ENCODE data around the gene TBC1D23.
"Not testable (repeated sequence)": the region's sequence is repeated elsewhere in the genome, so short reads cannot be mapped to it uniquely, and the experiment has no call there.

TBC1D23 gene

DNA sequence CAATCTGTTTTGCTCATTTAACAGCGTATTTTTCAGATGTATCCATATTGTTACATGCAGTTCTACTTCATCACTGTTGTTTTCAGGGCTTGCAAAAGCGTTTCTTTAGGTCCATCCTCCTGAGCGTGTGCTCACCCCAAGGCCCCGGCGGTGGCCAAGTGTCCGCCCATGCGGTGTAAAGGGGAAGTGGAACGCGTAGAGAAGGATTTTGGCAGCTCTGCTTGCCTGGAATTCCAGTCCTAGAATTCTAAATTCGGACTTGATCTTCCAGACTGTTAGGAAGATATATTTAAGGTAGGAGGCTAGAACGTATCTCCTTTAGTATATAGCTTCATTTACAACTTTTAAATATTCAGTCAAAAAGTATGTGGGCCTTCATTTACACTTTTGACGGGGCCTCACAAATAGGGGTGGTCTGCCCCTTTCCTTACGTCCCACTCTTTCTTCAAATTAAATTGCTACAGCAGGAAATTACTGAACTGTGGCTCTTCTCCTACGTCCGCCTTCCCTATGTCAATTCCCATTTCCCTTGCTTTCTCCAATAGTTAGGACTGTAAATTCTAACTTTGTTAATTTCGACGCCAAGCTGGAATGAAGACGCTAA, 609 bp upstream of the TBC1D23 start:
- DNase-seq, result no peak

DNA sequence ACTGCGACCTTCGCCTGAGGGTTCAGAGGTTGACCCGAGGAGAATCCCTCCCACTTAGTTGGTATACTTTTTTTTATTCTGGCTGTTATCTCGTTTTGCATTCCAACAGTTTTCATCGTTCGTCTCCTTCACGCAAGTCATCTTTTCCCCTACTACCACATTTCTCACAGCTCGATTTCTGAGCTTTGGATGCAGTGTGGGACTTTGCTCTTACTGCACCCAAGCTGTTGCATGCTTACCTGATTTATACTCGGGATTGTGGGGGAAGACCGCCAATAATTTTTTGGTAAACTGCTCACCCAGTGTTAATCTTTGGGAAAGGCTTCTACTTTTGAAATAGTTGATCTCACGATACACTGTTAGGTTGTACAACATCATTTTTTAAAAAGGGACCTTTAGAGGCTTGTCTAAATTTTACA, 702 bp downstream of the TBC1D23 start:
- no peak for DNase-seq

DNA sequence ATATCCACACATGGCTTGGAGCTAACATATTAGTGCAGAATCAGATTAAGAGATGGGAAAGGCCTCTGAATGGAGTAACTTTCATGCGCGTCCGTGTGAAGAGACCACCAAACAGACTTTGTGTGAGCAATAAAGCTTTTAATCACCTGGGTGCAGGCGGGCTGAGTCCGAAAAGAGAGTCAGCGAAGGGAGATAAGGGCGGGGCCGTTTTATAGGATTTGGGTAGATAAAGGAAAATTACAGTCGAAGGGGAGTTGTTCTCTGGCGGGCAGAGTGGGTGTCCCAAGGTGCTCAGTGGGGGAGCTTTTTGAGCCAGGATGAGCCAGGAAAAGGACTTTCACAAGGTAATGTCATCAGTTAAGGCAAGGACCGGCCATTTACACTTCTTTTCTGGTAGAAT, 2.1 kb downstream of the TBC1D23 start:
- not testable (repeated sequence) for DNase-seq

DNA sequence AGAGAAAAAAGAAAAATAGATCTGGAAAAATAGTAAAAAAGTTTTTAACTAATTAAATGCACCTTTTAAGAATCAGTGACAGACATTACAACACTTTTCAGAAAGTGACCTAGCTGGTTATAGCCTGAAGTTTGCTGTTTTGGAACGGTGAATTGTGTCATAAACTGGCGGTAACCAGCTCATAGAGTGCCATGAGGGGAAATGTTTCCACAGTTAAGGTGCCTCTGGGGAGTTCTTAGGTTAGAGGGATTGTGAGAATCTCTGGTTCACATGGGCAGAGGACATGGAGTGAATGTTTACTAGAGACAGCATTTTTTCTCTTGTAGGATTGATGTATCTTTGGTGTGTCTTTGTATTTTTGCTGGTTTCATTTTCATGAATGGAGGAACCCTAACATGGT, 2.8 kb downstream of the TBC1D23 start:
- no peak for DNase-seq

DNA sequence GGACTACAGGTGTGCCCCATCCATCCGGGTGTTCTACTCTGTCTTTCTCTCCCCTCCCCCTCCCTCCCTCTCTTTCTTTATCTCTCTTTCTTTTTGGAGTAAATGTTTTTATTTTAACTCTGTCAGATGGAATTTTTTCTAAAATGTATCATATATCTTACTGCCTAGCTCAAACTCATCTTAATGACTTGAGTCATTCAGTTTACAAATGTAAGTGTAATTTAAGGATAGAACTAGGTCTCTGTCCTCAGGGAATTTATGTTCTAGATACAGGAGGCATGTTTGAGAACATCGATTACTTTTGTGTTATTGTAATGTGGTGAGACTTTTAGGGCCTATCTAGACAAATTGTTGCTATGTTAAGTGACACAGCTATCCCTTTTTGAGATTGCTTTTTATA, 3.5 kb downstream of the TBC1D23 start:
- DNase-seq, result no peak

DNA sequence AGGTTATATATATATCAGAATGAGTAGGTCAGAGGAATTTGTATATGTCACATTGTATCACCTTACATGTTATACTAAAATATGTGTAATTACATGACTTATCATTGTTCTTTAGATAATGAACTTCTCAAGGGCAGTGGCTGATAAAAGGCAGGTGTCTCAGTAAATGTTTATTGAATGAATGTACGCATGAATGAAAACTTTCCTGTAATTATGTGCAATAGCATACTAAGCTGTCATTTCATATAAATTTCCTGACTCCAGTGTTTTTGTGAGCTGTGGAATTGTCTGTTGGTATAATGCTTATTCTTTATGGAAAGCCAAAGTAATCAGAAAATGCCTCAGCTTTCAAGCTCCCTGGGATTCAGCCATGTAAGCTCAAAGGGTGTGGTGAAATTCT, 4.2 kb downstream of the TBC1D23 start:
- no peak for DNase-seq

DNA sequence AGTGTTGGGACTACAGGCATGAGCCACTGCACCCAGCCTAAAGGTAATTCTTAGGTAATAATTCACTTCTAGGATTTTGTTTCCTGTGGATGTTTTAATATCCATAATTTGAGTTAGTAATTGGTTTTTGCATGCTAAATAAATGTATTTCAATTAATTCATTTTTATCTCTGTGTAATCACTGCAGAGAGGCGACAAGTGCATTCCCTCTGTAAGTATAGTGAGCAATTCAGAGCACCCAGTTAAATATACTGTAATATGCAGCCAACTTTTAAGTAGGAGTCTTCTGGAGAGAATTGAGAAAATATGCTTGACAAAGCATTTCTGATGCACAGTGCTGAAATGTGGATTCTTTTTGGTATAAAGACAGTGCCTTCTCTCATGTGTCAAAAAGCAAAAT, 5.7 kb downstream of the TBC1D23 start:
- no peak for DNase-seq

DNA sequence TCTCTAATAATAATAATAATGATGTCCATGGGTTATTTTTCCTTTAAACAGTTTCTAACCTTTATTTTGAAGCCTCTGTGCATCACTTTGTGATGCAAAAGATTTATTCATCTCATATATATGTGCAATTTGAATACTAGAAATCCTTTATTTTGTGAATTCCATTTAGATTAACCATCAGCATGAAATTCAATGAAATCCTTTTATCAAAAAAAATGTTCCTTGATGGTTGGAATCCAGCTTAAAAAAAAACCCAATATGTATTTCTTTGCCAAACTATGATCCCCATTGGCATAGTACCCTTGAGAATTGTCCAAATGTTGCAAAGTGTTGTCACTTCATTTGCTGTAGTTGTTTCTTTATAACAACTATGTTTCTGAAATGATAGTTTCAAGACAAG, 7.4 kb downstream of the TBC1D23 start:
- no peak for DNase-seq

DNA sequence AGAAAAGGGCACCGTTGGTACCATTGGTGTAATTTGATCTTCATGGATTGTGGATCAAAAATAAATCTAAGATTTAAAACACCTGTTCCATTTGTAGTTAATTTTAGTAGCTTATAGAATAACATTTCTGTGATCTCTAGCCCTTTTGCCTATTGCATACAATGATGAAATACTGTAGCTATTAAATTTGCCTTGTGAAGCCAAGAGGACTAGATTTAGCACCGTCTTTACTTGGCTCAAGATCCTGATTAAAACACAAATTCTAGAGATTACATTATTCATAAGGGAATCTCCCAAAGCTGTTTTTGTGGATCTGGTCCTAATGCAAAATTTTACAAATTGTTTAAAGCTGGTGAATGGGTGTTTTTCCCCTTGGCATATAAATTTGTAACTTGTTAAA, 8.2 kb downstream of the TBC1D23 start:
- no peak for DNase-seq

DNA sequence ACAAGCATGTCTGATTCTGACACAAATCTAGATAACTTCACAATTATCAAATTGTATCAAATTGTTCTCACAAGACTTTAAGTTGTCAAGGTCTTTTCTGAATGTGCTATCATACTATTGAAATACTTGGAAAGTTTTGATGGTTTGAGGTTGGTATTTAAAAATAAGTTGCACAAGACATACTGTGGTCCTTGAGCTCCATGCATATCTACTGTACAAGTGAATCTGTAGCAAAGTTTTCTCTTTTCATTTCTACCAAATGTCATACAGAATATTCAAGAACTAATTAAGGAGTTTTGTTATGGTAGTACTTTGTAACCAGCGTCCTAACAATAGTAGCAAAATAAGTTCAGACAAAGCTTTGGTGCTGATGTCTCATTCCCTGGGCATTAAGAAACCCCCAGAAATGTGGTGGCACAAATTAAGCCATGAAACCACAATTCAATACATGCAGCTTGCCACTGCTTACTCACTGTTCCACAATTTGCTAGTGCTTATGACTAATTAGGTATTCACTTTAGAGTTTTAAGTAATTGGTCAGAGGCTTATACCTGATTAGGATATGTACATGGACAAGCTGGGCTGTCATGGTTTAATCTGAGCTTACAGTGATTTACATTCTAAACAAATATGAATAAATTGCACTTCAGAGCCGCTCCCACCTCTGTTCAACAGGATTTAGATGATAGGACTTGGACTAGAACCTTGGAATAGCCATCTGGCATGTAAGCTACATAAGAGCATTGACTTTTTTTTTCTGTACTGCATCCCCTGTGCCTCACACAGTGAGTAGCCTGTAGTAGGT, 8.8 kb downstream of the TBC1D23 start:
- DNase-seq, result no peak

DNA sequence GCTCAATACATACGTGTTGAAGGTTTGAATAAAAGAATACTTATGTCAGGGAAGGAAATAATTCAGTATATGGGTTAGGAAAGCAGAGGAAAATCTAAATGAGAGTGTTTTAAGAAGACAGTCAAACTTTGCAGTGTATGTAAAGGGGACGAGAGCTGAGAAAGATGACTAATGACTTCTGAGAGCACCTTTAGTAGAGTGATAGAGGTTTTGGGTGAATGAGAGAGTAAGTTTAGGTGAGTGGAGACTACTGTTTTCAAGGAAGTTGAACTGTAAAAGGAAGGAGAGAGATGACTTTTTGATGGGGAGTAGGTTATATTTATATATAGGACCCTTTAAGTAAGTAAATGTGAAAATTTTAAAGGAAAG, 9.4 kb downstream of the TBC1D23 start:
- DNase-seq, result no peak

DNA sequence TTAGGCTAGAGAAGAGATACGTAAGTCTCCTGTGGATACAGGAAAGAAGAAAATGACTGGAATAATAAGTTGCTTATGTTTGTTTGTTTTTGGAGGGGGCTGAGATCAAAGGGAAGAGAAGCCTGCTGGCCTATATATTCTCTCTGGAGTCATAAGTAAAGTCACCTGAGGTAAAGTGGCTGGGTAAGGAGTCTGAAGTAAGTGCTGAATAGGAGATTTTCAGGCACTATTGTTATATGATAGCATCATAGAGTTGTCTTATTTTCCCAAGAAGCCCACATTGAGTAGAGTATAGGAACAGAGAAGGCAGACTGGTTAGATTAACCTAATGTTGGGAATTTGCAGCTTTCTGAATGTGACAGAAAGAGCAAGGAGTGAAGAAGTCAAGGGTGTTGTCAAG, 10.7 kb downstream of the TBC1D23 start:
- DNase-seq, result no peak

DNA sequence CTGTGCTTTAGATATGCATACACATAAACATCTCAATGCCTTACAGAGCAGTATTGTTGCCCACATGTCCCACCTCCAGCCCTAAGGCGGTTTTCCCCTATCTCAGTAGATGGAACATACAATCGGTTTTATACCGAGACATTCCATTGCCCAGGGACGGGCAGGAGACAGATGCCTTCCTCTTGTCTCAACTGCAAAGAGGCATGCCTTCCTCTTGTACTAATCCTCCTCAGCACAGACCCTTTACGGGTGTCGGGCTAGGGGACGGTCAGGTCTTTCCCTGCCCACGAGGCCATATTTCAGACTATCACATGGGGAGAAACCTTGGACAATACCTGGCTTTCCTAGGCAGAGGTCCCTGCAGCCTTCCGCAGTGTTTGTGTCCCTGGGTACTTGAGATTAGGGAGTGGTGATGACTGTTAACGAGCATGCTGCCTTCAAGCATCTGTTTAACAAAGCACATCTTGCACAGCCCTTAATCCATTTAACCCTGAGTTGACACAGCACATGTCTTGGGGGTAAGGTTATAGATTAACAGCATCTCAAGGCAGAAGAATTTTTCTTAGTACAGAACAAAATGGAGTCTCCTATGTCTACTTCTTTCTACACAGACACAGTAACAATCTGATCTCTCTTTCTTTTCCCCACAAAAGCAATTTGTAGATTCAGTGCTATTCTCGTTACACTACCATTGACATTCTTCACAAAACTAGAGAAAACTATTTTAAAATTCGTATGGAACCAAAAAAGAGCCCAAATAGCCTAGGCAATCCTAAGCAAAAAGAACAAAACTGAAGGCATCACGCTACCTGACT, 12.2 kb downstream of the TBC1D23 start:
- not testable (repeated sequence) for DNase-seq

DNA sequence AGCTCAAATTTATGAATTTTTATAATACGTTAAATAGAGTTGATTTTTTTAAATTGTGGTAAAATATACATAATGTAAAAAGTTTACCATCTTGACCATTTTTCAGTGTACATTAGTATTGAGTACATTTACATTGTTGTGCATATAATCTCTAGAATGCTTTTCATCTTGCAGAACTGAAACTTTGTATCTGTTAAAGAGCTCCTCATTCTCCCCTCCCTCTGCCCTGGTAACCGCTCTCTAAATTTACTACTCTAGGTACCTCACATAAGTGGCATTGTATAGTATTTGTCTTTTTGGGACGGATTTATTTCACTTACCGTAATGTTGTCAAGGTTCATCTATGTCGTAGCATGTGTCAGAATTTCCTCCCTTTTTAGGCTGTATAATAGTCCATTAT, 13.6 kb downstream of the TBC1D23 start:
- DNase-seq, result no peak

DNA sequence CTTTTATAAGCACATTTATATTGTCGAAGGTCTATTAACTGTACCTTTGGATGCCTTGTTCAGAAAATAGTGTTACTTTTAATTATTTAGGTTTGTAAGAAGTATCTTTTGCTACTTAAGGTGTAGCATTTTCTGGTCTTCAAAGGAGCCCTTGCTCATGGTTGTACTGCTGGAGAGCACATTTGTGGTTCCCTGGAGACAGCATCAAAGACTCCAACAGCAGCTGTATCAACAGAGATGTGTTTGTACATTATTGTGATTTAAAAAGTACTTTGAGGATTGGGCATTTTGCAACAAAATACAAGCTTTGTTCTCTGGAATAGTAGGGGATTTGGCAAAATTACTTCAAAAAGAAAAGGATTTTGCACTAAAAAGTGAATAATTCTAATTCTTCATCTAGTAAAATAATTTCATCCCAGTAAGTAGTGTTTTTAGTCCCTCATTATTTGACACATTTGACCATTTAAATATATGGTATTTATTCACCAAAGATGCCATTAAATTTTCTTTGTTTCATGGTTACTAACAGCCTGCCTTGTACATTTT, 16.5 kb downstream of the TBC1D23 start:
- no peak for DNase-seq

DNA sequence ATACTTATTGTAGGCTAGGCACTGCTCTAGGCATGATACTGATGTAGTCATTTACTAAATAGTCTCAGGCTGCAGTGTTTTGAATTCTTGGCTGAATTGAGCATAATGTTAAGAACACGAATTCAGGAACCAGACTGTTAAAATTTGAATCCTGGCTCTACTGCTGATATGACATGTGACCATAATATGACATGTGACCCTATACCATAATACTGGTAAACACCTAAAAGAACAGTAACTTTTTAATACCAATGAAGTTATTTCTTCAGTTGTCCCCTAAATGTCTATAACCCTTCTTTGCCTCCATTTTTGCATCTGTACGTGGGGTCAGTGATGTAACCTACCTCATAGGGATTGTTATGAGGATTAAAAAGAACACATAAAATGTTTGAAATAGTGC, 18.1 kb downstream of the TBC1D23 start:
- no peak for DNase-seq

DNA sequence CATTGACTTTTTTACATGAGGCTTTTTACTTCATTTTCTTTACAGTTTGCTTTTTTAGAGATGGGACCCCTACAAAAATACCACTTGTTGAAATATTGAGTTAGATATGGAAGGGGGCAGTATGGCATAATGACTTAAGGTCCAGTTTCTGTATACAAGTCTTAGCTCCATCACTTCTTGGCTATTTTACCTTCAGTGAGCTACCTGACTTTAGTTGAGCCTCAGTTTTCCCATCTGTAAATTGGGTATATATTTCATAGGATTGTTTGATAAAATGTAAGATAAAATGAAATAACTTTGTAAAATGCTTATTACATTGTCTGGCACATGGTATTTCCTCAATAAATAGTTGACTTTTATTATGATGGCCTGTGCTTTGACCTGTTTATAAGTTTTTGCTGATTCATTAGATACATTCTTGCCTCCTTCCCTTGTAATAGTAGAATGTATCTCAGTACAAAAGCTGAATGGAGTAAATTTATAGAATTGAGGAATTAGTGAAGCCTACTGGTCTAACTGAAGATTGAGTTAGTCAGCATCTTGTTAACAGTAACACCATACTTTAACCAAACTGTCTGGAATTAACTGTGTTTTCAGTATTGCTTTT, 27.6 kb downstream of the TBC1D23 start:
- no peak for DNase-seq

DNA sequence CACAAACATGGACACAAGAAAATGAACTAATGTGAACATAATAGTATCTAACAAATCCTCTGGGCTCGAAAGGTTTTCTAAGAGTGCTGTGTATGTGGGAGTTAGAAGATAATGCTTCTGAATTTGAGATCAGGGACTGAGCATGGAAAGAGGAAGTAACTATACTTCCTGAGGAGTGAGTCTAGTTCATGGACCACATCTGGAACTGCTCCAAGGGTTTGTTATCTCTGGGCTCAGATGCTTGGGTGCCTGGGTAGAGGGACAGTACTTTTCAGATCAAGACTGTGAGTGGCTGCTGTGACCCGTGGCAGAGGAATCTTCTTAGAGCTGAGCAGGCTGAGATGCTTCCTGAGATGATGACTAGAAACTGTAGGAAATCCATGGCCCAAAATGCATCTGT, 28.5 kb downstream of the TBC1D23 start:
- DNase-seq, result no peak

DNA sequence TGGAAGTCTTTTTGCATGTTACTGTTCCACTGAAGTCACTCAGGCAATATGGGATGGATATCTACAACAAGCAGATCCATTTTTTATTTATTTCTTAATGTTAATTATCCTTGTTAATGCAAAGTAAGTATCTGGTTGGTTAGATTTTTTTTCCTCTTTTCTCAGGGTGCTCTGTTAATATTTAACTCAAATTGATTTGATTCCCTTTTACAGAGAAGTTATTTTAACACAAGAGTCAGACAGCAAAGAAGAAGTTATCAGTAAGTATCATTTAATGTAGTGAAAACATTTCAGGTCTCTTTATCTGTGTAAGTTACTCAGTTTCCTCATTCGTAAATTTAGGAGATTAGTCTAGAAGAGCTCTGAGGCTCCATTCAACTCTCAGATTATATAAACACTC, 34.3 kb downstream of the TBC1D23 start:
- DNase-seq, result no peak

DNA sequence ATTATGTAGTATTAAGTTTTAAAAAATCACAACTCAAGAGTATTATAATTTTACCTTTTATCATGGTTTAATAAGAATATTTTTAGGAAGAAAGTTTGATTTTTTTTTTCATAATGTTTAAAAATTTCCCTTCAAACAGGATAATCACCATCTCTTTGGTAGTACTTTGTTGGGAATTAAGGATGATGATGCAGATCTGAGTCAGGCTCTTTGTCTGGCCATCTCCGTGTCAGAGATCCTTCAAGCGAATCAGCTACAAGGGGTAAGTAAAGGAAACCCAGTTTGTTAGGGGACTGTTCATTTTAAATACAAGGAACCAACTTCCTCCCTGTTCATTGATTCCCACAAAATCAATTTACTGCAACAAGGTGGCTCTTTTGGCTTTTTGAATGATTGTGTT, 37.0 kb downstream of the TBC1D23 start:
- DNase-seq, result no peak

DNA sequence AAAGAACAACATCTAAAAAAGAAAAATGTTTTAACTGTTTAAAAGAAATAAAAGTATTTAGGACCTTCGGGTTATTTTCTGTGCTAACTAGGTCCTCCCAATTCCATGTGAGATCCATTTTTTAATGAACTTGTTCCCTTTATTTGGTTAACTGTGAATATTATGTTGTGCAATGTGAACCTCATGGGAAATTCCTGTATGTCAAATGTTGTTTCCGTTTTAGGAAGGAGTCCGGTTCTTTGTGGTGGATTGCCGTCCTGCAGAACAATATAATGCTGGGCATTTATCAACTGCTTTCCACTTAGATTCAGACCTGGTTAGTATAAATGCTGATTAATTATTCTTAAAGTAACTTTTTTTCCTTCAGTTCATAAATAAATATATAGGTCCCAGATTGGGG, 38.2 kb downstream of the TBC1D23 start:
- DNase-seq, result no peak

DNA sequence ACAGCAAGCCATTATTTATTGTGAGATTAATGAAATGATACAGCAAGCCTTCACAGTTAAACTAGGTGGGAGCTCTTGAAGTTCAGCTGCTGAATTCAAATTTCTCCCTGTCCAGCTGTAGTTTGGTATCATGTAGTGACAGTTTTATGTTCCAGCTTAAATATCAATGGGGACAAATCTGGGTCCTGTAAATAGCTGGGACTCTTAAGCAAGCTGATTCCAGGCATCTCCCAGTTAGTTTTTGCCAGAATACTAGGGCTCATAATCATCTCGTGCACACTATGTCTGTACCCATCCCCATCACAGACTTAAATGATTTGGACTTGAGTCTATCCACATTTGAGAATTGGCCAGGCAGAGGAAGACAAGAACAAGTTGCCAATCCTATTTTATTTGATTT, 45.9 kb downstream of the TBC1D23 start:
- DNase-seq, result no peak

DNA sequence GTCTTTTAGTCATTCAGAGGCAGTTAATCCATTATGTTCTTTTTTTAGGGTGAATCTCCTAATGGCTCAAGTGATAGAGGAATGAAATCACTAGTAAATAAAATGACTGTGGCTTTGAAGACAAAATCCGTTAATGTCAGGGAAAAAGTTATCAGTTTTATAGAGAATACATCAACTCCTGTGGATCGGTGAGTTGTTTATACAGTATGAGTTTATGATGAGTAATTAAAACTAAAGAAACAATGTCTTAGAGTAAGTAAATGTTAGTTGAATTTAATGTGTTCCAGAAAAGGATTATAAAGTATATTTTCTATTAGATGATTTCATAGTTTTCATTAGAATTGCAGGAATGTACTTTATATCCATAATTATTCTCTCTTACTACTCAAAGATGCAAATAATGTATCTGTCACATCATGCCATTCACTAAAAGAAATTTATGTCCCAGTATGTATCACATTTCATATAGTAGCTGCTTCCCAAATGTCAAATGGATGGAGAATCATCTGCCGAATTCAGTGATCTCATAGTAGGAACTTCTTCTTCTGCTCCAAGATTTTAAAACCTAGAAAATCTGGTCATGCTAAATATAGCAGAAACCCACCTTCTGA, 49.7 kb downstream of the TBC1D23 start:
- DNase-seq, result no peak

Data from activated effector memory CD4-positive, alpha-beta T cell treated with anti-CD3 and anti-CD28 coated beads, Interleukin-2, amount 50 U/mL, for 16 hours (primary cell).